ENCODE results near the gene NBEAL2.
"Not testable (repeated sequence)": the region's sequence is repeated elsewhere in the genome, so short reads cannot be mapped to it uniquely, and the experiment has no call there.

NBEAL2 gene

DNA sequence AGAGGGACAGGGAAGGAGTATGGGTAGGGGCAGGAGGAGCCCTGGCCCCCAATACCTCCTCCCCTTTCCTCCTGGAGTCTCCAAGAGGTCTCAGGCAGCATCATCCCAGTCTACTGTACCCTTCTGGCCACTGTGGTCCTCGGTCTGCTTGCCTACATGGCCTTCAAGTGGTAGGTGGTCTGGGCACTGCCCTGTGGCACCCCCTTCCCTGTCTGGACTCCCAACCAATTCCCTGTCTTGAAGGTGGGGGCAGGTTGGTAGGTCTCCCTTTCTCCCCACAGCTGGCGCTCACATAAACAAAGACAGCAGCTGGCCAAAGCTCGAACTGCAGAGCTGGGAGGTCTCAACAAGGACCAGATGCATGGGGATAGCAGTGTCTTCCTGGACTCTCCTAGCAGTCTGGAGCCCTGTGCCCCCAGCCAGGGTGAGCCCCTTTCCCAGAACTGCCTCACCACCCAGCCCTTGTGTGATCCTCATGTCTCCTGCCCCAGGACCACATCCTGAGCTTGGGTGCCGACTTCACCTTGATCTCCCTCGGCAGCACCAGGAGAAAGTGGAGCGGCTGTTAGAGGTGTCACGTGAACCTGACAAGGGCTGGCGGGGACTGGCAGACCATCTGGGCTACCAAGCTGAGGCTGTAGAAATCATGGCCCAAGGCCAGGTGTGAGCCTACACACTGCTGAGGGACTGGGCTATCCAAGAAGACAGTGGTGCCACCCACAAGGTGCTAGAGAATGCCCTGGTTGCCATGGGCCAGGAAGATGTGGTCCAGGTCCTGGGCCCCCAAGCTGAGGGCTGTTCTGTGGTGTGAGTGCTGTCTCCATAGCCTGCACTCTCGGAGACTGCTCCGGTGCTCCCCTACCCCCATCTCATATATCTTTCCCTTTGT lies 33.1 kb downstream of the NBEAL2 start:
- no peak for DNase-seq (ENCODE audit: low read depth, low spot score)

DNA sequence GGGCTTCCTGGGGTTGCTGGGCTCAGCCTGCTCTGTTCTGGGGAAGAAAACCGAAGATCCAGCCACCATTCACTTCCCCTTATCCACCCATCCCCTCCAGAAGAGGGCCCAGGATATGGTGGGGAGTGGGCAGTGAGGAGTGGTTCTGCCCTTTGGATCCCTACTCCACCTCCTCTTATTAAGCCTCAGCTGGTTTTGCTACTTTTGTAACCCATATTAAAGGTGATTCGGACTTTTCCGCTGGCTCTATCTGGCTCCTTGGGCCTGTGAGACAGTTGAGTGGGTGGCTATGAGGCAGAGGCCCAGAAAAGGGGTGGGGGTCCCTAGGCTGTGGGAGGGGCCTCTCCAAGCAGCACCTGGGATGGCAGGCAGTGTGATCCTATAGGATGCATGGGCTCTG lies 33.8 kb downstream of the NBEAL2 start:
- DNase-seq (ENCODE audit: low read depth, low spot score): no peak

DNA sequence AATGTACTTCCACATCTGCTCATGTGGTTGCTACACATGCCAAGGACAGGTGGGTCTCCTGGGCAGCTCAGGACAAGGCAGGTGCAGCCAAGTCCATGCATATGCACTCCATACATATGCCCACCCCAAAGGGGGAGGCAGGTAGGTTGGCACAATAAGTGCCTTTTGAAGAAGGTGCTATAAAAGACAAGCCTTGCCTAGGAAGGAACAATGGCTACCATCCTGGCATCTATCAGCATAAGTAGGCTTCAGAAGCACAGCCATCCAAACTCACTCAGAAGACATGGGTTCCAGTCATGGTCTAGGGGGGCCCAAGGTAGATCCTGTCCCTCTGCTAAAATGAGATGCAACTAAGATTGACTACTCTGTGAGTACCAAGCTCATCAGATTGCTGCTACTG lies 34.6 kb downstream of the NBEAL2 start:
- DNase-seq (ENCODE audit: low read depth, low spot score): no peak

DNA sequence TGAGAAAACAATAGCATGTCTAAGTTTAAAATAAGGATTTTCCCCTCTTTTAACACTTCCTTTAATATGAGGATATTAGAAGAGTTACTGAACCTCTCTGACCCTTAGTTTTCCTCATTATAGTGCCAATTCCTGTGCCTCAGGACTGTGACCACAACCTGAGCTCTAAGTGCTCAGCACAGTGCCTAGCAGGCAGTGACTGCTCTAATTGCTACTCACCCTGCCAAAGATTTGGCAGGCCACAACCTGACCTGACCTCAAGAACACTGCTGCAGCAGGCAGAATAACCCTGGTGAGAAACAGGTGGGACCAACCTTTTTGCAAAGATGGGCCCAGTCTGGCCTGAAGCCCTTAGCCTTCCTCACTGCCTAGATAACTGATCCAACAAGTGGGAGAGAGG lies 35.7 kb downstream of the NBEAL2 start:
- no peak for DNase-seq (ENCODE audit: low read depth, low spot score)

DNA sequence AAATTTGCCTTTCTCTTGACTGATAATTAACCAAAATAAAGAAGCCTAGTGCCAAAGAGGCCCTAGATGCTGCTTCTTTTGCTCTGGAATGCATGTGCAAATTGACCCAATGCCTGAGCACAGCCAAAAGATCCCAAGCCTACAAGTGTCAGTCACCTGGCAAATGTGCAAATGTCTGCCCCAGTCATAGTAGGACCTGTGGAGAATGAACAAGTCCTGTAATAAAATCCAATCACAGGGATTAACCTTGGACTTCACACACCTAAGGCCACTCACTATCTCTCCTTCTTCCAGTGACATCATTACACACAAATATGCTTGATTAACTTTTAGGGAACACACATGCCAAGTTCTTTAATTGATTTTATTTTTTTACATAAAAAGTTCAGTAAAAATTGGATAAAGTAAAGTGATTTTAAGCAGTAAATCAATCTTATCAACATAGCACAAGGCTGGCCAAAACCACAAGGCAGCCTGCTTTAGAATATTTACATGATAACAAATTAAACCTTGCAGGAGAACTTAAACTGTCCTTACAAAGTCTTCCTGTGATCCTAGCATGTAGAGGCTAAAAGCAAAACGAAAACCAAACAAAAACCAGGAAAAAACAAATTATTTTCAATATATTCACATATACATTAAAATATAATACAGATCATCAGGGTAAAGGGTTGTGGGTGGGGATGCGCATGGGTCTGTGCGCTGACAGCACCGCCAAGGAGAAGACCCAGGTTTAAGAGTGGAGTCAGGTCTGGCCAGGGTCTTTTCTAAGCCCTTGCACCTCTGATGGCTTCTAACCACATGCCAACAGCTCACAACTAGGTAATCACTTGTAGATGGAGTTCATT lies 36.8 kb downstream of the NBEAL2 start:
- no peak for DNase-seq (ENCODE audit: low read depth, low spot score)

DNA sequence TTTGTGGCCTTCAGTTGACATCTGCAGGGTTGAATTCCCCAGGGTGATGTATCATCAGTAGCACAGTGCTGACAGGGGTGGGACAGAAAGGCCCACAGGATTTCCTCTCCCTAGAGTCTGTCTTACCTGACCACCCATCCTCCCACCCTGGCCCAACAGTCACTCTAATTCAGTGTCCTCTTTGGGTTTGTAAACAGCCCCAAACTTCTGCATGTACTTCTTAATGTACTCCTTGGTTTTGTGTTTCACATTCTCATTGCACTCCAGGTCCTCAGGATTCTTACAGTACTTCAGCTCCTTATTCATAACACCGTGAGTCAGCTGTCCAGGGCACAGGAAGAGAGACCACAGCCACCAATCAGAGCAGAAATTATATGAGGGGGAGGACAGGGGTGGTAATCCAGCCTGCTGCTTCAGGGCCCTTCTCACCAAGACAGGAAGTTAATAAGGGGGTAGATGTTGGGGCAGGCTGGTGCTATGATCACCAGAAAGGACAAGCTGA lies 37.5 kb downstream of the NBEAL2 start:
- DNase-seq (ENCODE audit: low read depth, low spot score): no peak

DNA sequence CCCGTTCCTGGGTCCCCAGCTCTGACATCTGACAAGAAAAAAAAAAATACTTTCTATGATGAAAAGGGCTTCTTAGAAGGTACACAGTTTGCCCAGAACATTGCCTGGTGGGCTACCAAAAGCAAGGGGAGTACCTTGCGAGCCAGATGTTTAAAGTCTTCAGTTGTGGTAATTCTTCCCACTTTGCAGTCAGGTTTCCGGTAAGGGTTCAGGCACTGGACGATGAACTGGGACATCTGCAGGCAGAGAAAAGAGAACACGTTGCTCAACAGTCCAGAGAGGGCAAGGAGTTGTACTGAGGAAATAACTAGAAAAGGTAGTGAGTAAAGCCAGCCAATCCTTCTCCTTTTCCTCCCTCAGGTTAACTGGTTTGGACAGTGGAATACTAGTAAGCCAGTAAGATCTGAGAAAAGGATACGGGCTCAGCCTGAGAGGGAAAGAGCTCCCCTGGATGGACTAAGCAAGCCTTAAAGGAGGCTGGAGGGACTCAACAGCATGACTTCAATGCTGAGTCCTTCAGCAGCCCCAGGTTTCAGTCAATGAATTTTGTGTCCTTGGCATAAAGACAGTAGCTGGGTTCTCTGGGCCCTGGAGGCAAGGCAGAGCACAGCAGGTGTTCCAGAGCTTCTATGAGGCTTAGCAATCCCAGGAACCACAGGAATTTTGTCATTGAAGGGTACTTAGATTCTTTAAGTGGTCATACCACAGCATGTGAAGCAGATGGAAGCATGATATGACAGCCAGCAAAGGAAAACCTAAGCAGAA lies 38.2 kb downstream of the NBEAL2 start:
- no peak for DNase-seq (ENCODE audit: low read depth, low spot score)

DNA sequence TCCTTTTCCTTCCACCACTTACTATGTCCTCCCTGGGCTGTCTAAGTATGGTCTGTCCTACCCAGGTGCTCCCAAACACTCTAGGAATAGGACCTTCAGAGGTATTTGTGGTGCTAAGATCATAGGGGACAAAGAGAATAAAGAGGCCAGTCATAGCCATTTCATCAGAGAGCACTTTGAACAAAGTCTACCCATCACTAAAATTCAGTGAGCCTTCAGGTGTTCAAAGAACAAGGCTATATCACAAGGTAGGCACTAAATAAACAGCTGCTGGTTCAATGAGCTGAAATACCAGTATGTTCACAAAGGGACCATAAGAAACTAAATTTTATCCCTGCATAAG lies 38.8 kb downstream of the NBEAL2 start:
- no peak for DNase-seq (ENCODE audit: low read depth, low spot score)

DNA sequence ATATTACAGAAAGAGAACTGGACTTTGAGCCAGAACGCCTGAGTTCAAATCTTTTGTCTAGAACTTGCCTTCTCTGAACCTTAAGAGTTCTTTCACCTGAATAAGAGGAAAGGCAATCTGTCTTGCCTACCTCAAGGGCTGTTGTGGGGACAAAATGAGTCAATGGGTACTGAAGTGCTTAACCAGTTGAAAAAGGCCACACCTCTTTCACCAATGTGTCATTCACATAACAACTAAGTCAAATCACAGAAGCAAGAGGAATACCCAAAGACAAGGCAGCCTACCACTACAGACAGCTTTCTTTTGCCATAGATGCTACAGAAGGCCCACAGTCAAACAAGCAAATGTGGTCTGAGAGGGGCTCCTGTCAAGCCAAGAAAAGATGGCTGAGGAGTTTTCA lies 39.7 kb downstream of the NBEAL2 start:
- DNase-seq (ENCODE audit: low read depth, low spot score): no peak

DNA sequence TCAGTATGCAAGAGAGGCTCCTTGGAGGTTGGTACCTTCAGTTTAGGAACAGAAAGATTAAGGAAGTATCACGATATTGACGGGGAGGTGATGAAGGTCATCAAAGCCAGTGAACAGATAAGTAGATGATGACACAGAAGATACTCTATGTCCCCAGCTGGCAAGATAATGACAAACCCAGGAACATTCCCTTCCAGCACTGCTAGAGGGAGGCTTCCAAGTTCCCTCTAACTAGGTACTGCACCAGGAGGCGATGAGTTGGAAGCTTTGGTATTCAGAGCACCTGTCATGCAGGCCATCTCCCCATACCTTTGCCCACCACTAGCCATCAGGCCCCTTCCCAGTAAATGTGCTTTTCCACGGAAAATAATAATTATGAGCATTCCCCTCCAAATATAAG lies 40.8 kb downstream of the NBEAL2 start:
- DNase-seq (ENCODE audit: low read depth, low spot score): no peak

DNA sequence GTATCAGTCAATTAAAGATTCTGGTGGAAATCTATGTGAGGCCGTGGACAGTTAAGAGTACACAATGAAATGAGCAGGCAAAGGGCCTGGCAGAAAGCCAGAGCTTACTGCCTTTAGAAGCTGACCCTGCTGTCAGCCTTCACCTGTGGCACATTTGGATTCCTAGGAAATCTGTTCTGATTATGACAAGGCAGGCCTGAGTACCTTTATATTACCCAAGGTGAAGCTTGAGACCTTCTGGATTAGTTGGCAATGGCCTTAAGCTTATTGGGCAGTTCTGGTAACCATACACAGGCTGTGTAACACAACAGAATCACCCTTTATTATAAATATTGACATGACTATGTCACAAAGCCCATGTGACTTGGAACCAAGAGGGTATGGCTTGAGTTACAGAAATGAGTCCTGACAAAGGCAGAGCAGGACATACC lies 43.2 kb downstream of the NBEAL2 start:
- DNase-seq (ENCODE audit: low read depth, low spot score): no peak

DNA sequence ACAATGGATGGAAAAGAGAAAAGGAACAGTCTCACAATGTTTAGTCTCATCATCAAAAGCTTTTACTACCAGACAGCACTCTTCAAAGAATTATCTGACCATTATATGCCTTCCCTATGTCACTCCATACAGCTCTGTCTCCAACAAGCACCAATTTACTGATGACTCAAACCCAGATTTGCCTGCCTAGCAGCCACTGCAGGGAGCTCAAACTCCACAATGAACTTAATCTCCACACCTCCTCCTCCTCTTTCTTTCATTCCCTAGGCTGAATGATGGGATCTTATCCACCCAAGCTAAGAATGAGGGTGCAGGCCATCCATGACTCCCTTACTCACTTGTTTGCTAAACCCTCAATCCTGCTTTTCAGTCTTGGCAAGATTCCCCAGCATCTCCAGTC lies 45.5 kb downstream of the NBEAL2 start:
- DNase-seq (ENCODE audit: low read depth, low spot score): no peak

DNA sequence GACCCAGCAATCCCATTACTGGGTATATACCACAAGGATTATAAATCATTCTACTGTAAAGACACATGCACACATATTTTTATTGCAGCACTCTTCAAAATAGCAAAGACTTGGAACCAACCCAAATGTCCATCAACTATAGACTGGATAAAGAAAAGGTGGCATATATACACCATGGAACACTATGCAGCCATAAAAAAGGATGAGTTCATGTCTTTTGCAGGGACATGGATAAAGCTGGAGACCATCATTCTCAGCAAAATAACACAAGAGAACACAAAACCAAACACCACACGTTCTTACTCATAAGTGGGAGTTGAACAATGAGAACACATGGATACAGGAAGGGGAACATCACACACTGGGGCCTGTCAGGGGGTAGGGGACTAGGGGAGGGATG lies 47.0 kb downstream of the NBEAL2 start:
- DNase-seq (ENCODE audit: low read depth, low spot score): not testable (repeated sequence)

DNA sequence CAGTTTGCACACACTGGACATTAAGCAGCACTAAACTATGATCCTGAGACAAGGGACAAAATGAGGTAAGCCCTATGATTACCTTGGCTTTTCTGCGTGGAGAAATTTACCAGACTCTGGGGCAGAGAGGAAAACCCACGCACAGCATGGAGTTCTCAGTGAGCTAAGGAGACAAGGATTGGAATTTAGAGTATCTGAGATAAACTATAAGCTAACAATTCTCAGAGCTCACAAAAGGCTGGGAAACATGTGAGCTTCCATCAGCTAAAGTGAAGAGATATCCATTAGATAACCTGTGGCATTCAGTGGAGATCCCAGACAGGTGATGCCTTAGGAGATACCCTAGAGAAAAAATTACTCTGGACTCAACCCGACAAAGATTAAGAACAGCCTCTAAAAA lies 48.7 kb downstream of the NBEAL2 start:
- DNase-seq (ENCODE audit: low read depth, low spot score): no peak

DNA sequence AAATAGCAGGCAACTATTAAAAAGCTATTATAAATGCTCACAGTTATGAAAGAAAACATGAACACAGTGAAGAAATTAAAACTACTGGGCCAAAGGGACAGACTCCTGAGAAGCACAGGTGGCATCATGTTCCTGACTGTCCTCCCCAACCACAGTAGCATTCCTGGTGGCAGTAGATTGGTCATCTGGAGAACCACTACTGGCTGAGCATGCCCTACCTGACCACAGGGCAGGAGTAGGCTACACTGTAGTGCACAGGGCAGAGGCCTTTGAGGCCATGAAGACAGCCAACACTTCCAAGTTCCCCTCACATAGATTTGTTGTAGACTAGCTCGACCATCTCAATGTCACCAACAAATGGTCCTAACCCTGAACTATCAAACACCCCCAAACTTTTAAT lies 49.2 kb downstream of the NBEAL2 start:
- DNase-seq (ENCODE audit: low read depth, low spot score): no peak

DNA sequence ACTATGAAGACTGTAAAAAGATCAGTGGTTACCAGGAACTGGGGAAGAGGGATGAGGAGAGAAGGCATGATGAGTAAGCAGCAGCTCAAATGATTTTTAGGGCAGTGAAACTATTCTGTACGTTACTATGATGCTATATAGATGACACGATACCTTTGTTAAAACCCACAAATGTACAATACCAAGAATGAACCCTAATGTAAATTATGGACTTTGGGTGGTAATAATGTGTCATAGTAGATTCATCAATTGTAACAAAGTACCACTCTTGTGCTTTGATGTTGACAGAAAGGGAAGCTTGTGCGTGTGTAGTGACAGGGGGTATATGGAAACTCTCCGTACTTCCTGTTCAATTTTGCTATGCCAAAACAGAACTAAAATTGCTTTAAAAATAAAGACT lies 51.6 kb downstream of the NBEAL2 start:
- DNase-seq (ENCODE audit: low read depth, low spot score): not testable (repeated sequence)

DNA sequence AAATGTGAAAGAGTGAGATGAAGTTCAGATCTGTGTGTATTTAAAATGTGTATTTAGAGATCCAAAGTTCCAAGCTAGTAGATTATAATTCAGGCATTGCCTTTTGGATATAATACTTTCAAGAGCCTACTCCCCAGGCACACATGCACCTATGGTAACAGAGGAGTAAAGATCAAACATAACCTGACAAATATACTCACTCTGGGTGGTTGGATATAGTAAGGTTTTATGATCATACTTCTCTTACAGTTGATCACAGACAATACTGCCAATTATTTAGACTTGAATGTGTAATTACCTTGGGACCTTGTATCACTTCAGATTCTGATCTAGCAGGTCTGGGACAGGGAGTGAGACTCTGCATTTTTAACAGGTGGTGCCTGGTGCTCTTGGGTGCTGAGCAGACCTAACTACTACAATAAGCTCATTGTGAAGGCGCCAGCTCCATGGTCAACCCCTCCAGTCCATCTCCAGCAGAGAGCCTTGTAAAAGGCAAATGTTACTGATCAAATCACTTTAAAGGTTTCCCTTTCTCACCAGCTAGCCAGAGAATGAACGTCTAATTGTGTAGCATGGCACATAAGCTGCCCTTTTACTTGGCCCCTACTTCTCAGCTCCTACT lies 55.5 kb downstream of the NBEAL2 start:
- DNase-seq (ENCODE audit: low read depth, low spot score): no peak

DNA sequence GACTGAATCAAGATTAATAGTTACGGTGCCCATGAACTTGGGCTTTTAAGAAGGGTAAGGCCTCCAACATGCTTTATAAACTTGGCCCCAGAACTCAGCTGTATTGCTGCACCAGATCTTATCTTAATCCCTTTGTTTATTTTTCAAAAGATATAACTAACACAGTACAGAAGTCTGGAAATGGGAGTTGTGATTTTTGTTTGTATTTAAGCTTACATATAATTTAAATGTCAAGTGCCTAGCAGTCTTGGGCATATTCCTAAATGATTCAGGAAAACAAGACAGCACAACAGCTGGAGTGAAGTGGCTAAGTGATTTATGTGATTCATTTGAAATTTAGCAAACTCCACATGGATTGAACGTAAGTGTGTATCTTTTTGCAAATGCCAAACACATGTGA lies 56.2 kb downstream of the NBEAL2 start:
- no peak for DNase-seq (ENCODE audit: low read depth, low spot score)

DNA sequence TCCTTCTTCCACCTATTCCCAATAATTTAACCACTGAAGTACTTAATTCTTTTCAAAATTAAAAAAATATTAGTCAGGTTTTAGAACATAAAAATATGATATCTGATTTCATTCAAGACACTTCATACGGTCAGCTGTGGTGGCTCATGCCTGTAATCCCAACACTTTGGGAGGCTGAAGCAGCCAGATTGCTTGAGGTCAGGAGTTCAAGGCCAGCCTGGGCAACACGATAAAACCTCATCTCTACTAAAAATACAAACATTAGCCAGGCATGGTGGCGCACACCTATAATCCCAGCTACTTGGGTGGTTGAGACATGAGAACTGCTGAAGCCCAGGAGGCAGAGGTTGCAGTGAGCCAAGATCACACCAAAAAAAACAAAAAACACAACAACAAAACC lies 56.7 kb downstream of the NBEAL2 start:
- DNase-seq (ENCODE audit: low read depth, low spot score): no peak

DNA sequence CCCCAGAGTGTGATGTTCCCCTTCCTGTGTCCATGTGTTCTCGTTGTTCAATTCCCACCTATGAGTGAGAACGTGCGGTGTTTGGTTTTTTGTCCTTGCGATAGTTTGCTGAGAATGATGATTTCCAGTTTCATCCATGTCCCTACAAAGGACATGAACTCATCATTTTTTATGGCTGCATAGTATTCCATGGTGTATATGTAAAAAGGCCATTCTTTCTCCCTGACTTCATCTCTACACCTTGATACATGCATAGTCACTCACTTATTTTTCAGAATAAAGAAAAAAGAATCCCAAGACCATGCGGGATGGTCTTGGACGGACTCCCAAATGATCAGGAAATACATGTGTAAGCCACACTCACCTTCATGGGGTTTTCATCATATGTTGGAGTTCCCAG lies 57.8 kb downstream of the NBEAL2 start:
- DNase-seq (ENCODE audit: low read depth, low spot score): not testable (repeated sequence)

DNA sequence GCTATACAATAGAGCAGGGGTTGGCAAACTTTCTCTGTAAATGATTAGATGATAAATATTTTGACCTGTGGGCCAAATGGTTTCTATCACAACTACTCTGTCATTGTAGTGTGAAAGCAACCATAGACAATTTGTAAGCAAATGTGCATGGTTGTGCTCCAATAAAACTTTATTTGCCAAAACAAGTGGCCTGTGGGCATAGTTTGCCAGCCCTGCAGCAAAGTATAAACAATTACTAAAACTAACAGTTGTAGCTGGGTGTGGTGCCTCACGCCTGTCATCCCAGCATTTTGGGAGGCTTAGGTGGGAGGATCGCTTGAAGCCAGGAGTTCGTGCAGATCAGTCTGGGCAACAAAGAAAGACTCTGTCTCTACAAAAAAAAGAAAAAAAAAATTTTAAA lies 61.6 kb downstream of the NBEAL2 start:
- no peak for DNase-seq (ENCODE audit: low read depth, low spot score)

All from activated CD4-positive, CD25-positive, alpha-beta regulatory T cell treated with anti-CD3 and anti-CD28 coated beads, Interleukin-2, amount 50 U/mL, for 16 hours (primary cell).